Stimulated activated CD4-positive, alpha-beta T cell treated with anti-CD3 and anti-CD28 coated beads, Interleukin-12 subunit alpha, Interleukin-12 subunit beta, amount 100 ng/mL, for 4 hours (primary cell): Measurements from ENCODE around the gene KCNIP4.

Experiments used
- DNase-seq: peaks from one replicate; pipeline ENCODE4 v3.0.0-alpha.2; 2020

KCNIP4 gene

DNA sequence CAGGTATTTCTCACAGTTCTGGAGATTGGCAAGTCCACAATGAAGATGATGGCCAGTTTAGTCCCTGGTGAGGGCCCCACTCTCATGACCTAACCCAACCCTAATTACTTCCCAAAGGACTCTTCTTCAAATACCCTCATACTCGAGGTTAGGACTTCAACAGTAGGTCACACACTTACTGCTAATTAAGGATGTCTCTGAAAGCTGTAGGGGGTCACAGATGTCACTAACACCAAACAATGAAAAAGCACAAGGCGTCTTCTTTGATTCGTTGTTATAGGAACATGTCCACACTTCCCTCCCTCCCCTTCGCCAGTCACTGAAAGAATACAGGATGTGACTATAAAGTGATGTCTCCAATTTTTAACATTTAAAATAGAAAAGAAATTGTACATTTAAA lies 938.6 kb downstream of the KCNIP4 start:
- DNase-seq: no peak

DNA sequence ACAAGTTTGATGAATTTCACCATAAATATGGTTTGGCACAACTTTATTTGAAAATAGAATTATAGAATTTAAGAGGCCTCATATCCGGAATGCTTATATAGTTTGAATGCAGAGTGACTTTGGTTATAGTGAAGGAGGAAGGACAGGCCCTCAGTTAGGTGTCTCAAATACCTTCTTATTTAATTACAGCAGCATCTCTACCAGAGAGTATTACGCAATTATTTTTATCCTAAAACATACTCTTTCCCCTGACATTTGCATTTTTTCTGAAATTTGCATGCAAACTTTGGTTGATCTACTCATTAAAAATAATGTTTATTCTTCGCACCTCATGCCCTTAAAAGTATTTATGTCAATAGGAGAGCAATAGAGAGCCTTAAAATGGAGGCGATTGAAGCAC lies 942.9 kb downstream of the KCNIP4 start:
- DNase-seq: no peak

DNA sequence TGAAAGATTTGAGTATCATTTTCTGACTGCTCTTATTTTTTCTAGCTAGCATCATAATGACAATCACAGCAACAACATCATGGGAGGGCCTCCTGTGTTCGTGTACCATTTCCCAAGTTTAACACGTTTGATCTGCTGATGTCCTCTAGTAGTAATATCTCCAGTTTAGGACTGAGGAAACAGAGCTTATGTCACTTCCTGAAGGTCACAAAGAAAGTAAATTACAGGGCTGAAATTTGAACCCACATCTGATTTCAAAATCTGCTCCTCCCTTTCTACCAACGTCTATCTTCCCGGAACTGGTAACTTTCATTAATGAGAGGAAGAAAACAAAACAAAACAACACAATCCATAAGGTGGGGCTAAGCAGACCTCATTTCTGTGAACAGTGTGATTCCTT lies 945.6 kb downstream of the KCNIP4 start:
- DNase-seq: no peak

DNA sequence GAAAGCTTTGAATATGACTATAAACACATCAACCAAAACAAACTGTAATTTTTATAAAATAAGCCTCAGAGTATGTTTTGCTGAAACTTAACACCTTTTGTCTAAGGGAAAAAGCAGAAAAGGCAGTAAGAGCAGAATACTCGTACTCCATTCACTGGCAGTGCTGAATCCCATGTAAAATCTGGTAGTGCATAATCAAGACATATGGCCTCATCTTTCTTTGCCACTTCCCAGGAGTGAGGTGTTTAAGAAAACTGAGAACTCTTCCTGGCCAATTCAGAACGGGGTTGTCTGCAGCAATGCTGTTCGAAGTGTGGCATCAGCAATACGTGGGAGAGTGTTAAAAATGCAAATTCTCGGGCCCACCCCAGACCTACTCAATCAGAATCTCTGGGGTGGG lies 946.3 kb downstream of the KCNIP4 start:
- no peak for DNase-seq

DNA sequence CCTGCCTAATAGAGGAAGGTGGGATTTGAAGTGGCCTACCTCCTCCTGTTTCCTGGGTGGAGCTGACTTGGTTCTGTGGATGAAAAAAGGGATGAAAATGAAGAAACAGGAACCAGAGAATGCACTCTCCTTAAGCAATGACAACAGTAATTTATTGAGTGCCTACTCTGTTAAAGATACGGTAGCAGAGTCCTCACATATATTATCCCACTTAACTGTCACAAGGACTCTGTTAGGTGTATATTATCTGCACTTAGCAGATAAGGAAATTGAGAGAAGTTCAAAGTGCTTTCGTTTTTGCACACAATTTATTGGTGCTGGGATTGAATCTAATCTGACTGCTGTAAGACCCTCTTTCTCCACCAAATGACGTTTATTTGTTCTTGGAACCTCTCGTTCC lies 947.1 kb downstream of the KCNIP4 start:
- no peak for DNase-seq

DNA sequence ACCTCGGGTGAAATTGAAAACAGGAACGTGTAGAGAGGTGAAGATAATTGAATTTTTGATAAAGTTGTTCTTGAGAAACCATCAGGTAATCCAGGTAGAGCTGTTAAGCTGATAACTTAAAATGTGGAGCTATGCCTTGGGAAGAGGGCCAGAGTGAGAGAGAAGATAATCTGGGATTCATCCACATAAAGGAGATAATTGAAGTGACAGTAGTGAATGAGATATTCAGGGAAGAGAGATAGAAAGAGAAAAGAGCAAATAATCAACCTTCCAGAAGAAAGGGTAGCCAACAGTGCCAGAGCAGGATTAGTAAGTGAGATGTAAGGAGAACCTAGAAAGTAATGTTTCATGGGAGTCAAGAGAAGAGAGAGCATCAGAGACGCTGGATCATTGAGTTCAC lies 950.7 kb downstream of the KCNIP4 start:
- no peak for DNase-seq

DNA sequence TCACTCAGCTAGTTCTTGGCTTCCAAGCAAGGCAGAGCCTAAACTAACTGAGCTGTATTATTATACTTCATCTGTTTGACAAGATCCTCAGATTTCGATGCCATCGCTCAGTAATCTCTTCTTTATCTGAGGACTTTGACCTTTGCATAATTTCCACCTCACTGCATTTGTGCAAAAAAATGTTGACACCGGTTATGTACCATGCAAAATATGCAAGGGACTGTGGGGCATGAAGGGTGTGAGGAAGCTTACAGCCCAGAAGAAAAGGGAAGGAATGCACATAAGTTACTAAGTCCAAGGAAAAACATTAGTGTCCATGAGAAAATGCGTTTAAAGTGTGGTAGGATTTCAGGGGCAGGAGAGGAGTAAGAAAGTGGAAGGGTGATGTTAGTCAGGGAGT lies 953.0 kb downstream of the KCNIP4 start:
- DNase-seq: no peak

DNA sequence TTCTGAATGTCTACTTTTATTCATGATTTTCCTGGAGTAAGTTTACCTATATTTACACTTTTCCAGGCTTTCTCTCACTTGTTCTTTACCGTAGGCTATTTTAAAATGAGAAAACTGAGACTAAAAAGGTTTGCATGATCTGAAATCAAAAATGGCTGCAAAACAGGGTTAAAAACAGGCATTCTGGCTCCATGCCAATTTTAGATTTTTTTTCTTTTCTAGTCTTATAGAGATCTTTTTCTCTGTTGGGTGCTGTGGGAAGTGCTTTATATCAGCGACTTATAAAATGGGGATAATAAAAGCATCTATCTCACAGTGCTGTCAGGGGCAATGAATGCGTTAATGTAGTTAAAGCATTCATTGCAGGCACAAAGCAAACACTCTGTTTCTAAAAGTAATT lies 953.6 kb downstream of the KCNIP4 start:
- no peak for DNase-seq

DNA sequence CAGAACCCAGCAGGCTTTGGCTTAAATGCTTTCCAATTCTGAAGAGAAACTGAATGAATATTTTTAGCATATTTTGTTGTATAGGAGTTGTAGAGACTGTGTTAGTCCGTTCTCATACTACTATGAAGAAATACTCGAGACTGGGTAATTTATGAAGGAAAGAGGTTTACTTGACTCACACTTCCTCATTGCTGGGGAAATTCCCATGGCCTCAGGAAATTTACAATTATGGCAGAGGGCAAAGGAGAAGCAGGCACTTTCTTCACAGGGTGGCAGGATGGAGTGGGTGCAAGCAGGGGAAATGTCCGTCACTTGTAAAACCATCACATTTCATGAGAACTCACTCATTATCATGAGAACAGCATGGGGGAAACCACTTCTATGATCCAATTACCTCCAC lies 956.6 kb downstream of the KCNIP4 start:
- no peak for DNase-seq

DNA sequence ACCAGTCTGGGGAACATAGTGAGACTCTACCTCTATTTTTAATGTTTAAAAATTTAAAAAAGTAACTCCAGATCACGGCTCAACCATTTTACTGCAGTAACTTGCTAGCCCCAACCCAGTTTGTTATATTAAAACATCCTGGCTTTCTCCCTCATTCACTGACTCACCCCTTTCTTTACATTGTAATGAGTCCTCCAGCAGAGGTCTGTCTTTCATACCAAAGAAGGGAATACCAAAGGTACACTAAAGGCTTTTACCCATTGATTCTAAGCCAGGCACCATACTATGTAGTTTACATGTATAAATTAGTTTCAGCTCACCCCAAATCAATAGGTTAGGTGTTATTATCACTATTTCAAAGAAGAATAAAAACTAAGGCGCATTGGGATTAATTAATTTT lies 961.4 kb downstream of the KCNIP4 start:
- DNase-seq: no peak

DNA sequence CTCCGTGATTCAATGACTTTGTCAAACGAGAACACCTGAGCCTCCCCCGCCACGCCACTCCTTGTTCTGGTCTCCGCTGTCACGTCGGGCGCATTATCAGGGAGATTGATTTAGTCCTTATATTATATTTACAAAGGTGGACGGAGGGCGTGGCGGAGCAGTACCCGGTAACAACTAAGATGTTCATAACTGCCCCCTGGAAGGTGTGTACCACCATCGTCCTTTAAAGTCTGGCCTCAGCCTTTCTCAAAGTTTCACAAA lies 964.1 kb downstream of the KCNIP4 start:
- DNase-seq: no peak

DNA sequence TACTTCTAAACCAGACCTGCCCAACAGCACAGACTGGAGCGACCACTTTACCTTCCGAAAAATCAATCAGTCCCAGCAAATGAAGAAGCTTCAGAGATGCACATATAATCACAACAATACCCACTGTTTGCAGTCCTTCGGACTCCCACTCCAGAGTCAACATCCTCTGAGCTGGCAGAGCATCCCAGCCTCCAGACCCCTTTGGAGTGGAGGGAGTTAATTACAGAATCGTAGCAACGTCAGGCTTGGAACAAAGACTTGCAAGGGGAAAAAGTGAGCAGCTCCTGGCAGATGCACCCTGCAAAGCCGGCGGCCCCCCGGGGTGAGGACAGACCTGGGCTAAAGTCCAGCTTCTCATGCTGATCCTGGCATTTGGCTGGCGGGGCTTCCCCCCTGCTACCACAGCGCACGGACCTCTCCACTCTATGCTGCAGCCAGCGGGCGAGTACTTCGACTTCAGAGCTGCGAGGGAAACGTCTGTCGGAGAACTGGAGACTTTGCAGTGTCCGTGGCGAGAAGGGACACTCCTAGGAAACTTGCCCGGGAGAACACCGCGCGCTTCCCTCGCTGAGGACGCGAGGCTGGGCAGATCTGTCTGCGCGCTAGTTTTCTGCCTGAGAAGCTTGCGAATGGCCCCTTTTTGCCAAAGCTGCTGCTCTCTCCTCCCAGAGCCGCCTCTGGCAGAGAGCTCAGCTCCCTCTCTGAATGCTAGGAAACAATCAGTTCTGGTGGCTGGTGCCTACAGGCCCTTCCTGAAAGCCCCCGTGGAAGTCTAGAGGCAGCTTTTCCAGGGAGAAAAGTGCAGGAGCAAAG lies 964.6 kb downstream of the KCNIP4 start:
- DNase-seq: no peak

DNA sequence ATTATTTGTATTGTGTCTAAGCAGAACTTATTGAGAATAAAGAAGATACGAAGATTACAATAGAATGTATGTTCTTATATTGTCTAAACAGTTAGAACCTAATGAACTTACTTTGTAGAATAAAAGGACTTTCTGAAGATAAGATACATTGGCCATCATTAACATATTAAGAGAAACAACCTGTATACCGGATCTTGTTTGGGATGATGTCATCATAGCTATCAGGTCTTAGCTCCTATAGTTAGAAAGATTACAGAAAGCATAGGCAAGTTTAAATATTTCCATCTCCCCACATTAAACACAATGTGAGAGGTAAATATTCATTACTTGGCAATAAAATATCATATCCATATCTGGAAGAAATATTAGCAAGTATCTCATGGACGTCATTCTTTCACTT lies 966.0 kb downstream of the KCNIP4 start:
- no peak for DNase-seq

DNA sequence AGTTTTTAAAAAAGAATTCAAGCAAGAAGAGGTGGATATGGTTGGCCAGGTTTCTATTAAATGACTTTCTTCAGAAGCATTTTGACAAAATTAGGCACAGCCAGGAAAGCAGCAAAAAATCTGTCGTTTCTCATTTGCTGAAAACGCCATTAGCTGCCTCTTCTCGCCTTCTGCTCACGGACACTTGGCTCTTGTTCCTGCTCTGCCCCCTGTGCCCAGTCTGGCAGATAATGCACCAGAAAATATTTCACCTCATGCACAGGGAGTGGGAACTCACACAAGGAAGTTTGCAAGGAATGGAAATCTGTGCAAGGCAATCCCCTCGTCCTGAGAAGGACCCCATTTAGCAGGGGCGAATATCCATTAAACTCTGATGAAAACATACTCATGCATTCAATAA lies 988.3 kb downstream of the KCNIP4 start:
- DNase-seq: no peak

DNA sequence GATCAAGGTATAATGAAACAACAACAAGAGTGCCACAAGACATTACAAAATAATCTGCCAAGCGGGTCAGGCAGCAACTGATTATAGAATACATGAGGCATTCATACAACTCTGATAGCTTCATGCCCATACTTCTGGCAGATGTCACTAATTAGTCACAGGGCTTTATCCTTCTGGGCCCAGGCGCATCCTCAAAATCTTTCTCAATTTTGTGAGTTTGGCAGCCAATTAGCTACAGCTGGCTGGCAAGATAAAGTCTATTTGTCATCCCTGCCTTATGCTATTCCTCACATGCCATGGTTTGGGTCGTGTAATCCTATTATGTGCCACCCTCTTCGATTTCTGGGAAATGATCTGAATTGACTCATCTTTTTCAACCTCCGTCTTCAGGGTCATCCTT lies 994.0 kb downstream of the KCNIP4 start:
- DNase-seq: no peak

DNA sequence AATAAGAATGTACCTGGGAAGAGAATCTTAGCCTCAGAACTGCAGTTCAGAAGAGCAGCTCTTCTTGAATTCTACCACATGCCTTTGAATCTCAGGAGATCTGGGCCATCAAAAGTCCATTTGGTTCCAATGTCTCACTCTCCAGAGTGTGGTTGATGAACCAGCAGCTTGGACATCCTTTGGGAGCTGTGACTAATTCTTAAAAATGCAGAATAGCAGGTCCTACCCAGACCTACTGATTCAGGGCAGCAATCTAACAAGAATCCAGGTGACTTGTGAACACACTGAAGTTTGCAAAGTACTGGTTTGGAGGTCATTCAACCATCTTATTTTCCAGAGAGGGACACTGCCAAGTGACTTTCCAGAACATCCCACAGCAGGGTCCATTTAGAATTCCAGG lies 1003.6 kb downstream of the KCNIP4 start:
- DNase-seq: no peak

DNA sequence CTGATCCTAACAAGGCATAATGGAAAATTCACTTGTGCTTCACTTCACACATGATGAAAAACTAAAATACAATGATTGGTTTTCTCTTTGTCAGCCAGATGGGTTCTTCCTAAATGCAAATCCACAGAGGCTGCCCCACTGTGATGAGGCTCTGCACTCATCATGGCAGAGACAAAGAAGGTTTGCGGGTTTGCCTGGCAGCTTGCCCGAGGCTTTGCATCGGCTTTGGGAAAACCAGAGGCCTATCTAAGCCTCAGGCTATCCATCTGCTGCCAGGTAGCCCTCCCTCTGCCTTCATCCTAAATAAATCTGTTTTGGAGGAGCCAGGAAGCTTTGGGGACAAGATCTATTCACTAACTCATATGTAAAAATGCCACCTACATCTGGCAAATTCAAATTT lies 1004.1 kb downstream of the KCNIP4 start:
- no peak for DNase-seq

DNA sequence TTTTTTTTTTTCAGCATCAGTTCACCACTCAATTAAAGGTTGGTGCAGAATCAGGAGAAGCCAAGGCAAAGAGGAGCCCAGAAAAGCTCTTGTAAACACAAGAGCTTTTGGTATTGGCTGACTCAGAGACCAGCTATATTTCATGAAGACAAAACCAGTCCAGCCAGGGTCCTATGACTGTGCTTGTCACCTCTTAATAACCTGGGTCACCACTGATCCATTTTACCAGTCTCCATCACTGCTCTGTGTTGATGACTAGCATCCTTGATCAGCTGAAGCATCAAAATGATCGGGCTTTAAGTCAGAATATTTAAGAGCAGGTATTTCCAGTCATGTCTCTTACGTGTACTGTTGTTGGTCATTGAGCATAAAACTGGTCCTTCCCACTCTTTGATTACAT lies 1010.4 kb downstream of the KCNIP4 start:
- no peak for DNase-seq

DNA sequence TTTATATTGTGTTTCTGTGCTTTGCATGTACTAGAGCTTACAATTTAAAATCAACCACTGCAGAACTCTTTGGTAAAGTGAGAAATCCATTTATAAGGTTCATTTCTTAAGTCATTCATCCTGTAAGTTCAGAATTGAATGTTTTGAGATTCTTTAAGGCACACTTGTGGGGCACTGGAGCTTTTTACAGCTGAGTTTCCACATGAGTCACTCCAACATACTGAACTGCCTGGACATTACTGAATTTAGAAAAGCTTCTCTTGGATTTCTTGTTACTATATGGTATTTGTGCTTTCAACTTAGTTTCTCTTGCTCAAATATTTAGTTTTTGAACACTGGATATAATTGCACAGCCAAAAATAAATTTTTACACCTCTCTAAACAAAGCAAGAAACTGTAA lies 1022.0 kb downstream of the KCNIP4 start:
- DNase-seq: no peak

DNA sequence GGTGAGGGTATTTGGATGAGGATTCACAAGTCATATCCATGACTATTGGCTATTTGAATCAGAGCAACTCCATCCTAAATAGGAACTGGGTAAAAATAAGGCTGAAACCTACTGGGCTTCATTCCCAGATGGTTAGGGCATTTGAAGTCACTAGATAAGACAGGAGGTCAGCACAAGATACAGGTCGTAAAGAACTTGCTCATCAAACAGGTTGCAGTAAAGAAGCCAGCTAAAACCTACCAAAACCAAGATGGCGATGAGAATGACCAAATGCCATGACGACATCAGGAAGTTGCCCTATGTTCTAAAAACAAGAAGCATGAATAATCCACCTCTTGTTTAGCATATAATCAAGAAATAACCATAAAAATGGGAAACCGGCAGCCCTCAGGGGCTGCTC lies 1023.4 kb downstream of the KCNIP4 start:
- no peak for DNase-seq

DNA sequence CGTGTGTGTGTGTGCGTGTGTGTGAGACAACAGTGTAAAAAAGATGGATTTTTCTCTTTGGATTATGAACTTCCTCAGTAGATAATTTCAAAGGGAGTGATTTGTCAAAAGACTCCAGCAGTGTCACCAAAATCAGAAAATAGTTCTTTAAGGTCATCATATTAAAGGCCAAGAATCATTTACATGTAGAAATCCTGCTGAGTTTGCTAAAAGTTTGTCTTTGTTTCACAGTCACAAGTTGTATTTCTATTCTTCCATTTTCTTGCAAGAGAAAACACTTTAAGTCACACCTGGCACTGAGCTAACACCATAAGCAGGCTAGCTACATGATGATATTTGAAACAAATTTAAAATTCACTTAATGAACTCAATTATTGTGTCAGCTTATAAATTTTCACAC lies 1025.6 kb downstream of the KCNIP4 start:
- DNase-seq: no peak

DNA sequence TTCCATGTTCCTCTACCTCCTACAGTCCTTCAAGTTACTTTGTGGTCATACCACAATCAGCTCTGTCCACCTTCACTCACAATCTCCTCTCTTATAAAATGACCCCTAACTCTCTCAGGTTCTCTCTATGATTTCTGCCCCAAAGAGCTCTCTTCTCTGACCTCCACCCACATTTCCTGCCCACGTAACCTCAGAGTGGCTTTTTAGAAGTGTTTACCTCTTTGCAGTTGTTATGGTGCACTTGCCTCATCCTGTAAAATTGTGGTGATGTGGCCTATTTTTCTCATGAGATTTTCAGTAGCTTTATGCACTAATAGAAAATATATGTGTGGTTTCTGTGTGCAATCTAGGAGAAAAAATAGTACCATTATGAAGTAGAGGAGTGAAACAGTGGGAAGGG lies 1032.5 kb downstream of the KCNIP4 start:
- no peak for DNase-seq

DNA sequence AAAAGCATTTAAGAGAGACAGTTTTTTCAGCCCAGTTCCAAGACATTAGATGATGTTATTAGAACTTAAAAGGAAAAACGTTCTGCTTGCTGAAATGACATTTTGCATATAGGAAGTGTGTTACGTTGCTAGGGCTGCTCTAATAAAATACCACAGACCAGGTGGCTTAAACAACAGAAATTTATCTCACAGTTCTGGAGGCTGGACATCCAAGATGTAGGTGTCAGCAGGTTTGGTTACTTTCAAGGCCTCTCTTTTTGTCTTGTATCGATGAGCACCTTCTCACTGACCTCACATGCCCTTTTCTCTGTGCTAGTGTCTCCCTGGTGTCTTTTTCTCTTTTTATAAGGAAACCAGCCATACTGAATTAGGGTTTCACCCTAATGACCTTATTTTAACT lies 1043.6 kb downstream of the KCNIP4 start:
- no peak for DNase-seq

DNA sequence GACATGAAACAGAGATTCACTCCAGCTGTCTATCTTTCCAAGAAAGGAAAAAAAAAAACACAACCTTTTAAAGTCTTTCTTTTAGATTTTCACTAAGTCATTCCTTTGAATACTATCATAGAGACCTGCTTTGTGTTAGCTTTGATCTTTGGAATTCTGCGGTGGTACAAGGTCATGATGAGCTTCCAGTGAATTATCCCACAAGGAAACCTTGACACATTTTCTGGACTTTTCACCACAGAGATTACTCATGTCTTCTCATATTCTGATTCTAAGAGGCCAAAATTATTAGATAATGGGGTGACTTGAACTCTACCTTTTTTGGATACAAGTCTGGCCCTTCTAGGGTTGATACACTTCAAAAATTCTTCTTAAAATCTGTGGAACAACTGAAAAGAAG lies 1046.7 kb downstream of the KCNIP4 start:
- no peak for DNase-seq

DNA sequence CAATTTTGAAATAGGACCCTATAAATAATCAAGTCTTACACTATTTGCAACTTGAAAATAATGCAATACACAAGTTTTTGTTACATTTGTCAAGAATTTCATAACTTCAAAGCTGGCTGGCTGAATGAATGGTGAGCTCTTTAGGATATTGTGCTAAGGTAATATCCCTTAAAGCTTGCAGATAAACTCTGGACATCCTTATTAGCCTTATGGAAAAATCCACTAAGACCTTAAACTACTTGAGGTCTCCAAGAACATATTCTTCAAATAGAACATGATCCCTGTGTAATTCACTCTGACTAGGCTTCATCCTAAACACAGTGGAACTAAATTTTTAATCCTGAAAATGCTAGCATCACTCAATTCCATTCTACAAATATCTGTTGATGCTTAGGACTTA lies 1049.0 kb downstream of the KCNIP4 start:
- DNase-seq: no peak

DNA sequence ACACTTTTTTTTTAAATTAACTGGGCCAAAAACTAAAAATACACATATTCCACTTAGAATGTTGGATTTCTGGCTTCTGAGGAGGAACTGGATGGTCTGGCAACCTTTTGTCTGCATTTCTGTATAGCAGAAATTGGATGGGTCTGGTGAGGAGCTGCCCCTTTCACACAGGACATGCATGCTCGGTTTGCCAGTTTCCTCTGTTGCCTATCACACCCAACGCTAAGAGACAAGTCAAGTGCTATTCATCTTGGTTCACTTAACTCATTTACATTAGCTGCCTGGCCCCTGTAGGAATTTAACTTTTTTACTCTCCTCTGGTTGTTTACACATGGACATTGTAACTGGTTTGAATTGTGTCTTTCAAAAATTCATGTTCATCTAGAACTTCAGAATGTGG lies 1052.6 kb downstream of the KCNIP4 start:
- DNase-seq: no peak
